NCI-H146 treated with DMSO at 0.1 percent for 48 hours (cell line): ENCODE data around the gene TAPBPL.
A peak's percentile ranks its signal among the peaks of the same experiment; 100 is the strongest.
"Not testable (repeated sequence)": the region's sequence is repeated elsewhere in the genome, so short reads cannot be mapped to it uniquely, and the experiment has no call there.

Source experiments
- DNase-seq: peaks from one replicate; lab custom pipeline; 2025; ENCODE audit not compliant: unreplicated experiment; lab: John Stamatoyannopoulos, UW

The TAPBPL gene

GRCh38 chr12:6451348-6452244 is at the start of gene TAPBPL:
TAPBPL (plus strand) TSS chr12:6452042; CDS start chr12:6452249, 207 bp downstream.
- DNase-seq: peak; percentile 99

GRCh38 chr12:6404390-6404789 is 47.5 kb upstream of the TAPBPL start:
- DNase-seq: no peak

- no peak for DNase-seq
These were observed 45.9 kb upstream of the TAPBPL start for GRCh38 chr12:6405963-6406362.

- peak; percentile 22 for DNase-seq
These were observed 44.4 kb upstream of the TAPBPL start for GRCh38 chr12:6407236-6407954.

GRCh38 chr12:6416596-6416995 is 35.2 kb upstream of the TAPBPL start:
- DNase-seq: no peak

- DNase-seq: no peak
These were observed 33.0 kb upstream of the TAPBPL start for GRCh38 chr12:6418796-6419195.

GRCh38 chr12:6420364-6420763 is 31.5 kb upstream of the TAPBPL start:
- DNase-seq: no peak

- DNase-seq: peak; percentile 92
These were observed 28.4 kb upstream of the TAPBPL start for GRCh38 chr12:6423267-6424007.

- DNase-seq: no peak
These were observed 27.9 kb upstream of the TAPBPL start for GRCh38 chr12:6424008-6424347.

- no peak for DNase-seq
These were observed 27.0 kb upstream of the TAPBPL start for GRCh38 chr12:6424866-6425265.

GRCh38 chr12:6425590-6426531 is 26.0 kb upstream of the TAPBPL start:
- DNase-seq: no peak

- DNase-seq: no peak
These were observed 24.8 kb upstream of the TAPBPL start for GRCh38 chr12:6426882-6427671.

- DNase-seq: not testable (repeated sequence)
These were observed 24.0 kb upstream of the TAPBPL start for GRCh38 chr12:6427796-6428195.

GRCh38 chr12:6428326-6428725 is 23.5 kb upstream of the TAPBPL start:
- no peak for DNase-seq

GRCh38 chr12:6430124-6430989 is 21.5 kb upstream of the TAPBPL start:
- peak; percentile 42 for DNase-seq

- no peak for DNase-seq
These were observed 18.9 kb upstream of the TAPBPL start for GRCh38 chr12:6432991-6433390.

GRCh38 chr12:6434205-6435140 is 17.4 kb upstream of the TAPBPL start:
- DNase-seq: no peak
